GM08714 (cell line): ENCODE results near the gene THOC5.

Experiments used
- H3K4me3 ChIP-seq: fragments of 200-500 bp; sonication (Bioruptor generic); 2 replicates; pipeline ENCODE4 v1.5.1; 2014; ENCODE audit warnings: mild to moderate bottlenecking, low read length, inconsistent platforms
- ZNF274 ChIP-seq: IDR thresholded peaks from 2 replicates; pipeline ENCODE4 v1.6.1; 2012; ENCODE audit warnings: mild to moderate bottlenecking, low read depth, low read length

The THOC5 gene

DNA sequence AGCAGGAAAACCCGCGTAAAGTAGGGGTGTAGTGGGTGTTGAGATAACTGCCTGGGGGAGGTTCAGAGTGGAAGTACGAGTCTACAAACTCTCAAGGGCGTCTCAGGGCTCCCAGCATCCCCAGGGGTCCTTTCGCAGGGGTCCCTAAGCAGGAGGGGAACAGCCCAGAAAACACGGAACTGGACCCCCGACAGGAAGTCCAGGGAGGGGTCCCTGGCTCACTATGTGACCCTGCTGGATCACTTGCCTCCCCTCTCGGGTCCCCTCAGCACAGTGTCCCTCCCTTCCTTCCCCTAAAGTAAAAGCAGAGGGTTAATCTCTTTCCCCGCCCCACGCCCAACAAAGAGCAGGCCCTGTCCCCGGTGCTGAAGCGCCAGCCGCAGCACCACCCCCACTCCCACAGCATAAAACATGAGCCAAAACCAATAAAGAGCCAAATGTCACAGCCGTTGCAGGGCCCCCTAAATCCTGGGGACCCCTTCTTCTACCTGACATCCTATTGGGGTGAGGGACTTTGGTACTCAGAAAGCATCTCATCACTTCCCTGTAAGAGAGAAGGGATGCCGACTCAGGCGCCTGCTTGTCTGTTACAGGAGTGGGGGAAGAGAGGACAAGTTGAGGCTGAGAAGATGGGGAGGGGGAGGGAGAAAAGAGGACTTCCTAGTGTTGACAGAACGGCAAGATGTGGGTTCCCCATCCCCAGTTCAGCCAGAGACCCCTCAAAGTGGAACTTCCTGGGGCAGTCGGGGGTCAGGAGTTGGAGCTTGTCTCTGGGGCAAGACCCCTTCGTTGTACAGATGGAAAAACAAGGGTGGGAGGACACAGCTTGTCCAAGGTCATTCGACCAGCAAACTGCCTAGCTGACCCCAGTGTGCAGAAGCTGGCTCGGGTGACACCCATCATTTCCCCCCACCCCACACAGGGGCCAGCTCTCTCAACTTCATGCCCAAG, 75.0 kb downstream of the THOC5 start:
- H3K4me3 ChIP-seq, result no peak overlapping the region
- TF ChIP-seq ZNF274, result no peak

DNA sequence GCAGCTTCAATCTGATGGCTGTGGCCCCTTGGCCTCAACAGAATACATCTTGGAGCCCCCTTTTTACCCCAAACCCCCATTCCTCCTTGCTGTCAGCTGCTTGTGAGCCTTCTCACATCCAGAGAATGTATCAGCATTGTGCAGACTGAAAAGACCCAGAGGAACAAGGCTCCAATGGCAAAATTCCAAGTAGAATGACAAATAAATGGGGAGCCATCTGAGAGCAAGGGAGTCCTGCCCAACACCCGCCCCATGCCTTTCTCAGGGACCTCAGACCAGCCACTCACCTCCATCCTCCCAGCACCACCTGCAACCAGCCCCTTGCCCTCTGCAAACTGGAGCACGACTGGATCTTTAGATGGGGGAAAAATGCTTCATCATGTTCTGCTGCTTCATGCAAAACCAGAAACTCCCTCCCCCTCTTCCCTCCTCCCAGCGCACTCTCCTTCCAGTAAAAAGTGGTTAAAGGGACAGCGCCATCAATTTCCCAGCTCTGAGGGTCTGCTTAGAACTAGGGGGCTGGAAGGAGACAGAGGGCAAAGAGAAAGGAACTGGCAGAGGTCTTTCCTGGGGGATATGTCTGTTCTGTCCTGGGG, 75.7 kb downstream of the THOC5 start:
- H3K4me3 ChIP-seq, result no peak overlapping the region
- no peak for TF ChIP-seq ZNF274

DNA sequence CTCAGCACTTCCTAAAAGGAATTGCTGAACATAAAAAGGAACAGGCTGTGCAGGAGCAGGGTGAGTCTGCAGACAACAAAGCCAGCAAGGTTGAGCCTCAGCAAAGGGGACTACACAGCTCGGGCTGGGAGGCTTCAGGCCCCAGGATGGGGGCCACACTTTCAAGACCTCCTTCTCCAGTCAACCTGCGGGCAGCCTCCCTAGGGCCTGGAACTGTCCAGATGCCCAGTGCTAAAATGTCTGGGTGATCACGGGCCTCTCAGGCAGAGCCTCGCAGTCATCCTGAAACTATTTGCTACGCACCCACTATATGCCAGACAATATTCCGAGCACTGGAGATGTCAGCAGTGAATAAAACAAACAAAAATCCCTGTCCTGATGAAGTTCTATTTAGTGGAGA, 77.4 kb downstream of the THOC5 start:
- TF ChIP-seq ZNF274, result no peak
- no peak overlapping the region for H3K4me3 ChIP-seq

DNA sequence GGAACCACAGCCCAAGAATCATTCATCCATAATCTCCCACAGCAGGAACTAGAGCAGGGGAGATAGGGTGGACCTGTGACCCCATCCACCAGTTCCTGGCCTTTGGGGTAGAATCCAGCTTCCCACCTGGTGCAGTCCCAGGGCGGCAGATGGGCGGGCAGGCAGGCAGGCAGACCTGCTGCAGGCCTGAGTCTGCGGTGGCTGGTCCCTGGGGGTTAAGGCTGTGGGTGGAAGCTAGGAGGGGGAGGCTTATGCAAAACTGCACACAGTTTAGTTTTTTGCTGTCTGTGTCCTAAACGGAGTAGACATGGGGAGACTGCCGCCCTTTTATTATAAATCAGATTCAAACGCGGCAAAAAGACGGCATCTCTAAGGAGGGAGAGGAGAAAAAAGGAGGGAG, 78.0 kb downstream of the THOC5 start:
- H3K4me3 ChIP-seq, result no peak overlapping the region
- TF ChIP-seq ZNF274, result no peak

DNA sequence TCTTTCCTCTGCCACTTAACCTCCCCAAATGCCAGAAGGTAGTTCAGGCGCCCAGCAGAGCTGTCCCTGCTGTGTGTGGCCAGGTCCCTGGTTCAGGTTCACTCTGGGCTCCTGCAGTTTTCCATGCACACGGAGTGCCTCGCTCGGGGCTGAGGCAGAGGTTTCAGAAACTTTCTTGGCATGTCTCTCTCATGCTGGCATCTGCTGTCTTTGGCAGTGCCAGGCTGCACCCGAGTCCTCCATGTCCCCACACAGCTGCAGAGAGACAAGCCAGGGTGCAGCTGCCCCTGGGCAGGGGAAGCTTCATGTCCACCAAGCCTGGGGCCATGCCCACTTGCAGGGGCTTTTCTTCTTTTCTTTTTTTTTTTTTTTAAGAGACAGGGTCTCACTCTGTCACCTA, 80.6 kb downstream of the THOC5 start:
- H3K4me3 ChIP-seq, result no peak overlapping the region

DNA sequence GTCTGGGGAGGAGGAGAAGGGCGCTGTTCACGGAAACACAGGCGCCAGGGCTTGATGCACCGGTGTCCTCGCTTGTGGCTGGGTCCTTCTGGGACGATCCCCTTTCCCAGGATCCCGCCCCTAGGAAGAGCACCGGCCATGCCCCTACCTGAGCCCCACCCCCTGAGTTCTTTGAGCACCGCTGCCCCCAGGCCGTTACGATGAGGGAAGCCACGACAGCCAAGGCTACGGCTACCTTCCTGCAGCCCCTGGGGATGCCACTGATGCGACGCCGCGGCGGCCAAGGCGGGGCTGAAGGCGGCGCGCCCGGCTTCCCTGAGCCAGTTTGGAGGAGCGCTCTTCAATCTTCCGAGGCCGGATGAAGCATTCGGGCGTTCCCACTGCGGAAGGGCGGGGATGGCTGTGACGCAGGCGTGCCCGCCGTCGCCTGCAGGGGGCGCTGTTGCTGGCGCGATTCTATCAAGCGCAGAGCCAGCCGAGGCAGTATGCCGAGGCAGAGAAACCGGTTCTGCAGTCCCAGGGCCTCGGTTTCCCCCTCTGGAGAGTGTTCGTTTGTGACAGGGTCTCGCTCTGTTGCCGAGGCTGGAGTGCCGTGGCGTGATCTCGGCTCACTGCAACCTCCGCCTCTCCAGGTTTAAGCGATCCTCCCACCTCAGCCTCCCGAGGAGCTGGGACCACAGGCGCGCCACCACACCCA, 83.2 kb downstream of the THOC5 start:
- H3K4me3 ChIP-seq, result peak overlapping the region; percentile 8; the same call in 1 of the 2 replicates
- no peak for TF ChIP-seq ZNF274

More for the DNA sequence above, 80.6 kb downstream of the THOC5 start:
- no peak for TF ChIP-seq ZNF274

DNA sequence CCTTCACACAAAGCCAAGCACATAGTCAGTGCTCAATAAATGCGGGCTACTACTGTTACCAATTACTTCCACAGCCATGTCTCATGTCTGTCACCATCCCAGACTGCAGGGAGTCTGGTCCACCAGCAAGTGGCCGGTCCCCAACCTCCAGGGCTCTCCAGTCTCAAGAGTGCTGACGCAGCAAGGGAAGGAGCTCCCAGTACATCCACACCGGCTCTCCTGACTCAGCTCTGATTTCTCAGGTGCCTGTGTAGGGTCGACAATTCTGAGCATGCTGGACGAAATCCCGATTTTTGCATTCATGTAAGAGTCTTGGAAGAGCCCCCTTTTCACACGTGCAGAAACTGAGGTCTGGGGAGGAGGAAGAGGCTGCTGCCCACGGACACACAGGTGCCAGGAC, 83.8 kb downstream of the THOC5 start:
- TF ChIP-seq ZNF274, result no peak
- H3K4me3 ChIP-seq, result no peak overlapping the region; the same call in 1 of the 2 replicates

DNA sequence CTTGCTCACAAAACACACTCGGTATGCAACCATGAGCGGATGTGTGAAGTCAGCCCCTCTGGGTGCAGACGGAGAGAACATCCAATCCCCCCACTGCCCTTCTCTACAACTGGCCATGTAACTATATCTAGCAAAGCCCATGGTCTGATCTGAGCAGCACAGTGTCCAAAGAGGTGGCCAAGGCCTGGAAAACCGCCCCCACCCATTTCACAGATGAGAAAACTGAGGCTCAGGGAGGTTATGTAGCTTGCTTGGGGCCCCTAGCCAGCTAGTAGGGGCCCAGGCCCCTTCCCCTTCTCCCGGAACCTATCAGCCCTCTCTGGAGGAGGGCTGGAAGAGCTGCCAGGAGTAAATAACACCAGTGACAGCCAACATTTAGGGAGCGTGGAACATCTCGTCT, 89.0 kb downstream of the THOC5 start:
- no peak for TF ChIP-seq ZNF274
- no peak overlapping the region for H3K4me3 ChIP-seq

DNA sequence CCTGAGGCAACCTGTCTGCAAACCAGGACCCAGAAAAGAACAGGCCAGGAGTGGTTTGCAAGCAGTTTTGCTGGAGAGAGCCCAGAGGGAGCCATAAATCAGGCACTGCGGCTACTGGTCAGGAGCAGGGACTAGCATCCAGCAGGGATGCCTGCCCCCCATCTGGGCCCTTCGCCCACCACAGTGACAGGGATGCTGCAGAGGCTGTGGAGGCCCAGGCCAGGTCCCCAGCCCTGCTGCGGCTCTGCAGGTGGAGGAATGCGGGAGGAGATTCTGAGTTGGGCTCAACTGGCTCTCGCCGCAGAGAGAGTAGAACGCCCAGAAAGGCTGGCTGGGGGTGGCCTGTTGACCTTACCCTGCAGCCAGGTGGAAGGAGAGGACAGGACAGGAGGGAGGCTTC, 89.9 kb downstream of the THOC5 start:
- no peak for TF ChIP-seq ZNF274
- H3K4me3 ChIP-seq, result no peak overlapping the region

DNA sequence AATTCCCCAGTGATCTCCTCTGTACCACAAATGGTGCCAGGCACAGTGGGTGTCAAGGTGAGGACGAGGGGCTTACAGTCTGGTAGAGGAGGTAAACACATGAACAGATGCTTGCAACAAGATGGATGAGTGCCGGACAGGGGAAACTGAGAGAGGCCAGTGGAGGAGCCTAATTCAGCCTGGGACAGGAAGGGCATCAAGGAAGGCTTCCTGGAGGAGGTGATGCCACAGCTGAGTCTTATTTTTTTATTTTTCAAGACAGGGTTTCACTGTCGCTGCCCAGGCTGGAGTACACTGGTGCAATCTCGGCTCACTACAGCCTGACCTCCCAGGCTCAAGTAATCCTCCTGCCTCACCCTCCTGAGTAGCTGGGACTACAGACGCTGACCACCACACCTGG, 92.3 kb downstream of the THOC5 start:
- TF ChIP-seq ZNF274, result no peak
- no peak overlapping the region for H3K4me3 ChIP-seq

DNA sequence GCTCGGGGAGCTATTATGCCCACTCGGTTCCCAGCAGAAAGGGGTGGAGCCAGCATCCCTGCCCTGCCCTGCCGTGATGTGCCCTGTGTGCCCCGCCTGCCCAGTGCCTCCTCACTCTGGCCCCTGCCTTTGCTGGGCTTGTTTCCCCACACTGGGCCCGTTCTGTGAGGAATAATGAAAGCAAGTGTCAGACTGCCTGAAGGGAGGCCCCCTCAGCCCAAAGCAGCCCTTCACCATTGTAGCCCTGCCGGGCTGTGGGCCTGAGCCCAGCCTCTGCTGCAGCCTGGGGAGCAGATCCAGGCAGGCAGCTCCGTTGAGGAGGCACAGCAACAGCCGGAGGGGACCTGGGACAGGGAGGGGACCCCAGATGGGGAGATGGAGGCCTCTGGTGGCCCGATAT, 93.8 kb downstream of the THOC5 start:
- no peak for TF ChIP-seq ZNF274

DNA sequence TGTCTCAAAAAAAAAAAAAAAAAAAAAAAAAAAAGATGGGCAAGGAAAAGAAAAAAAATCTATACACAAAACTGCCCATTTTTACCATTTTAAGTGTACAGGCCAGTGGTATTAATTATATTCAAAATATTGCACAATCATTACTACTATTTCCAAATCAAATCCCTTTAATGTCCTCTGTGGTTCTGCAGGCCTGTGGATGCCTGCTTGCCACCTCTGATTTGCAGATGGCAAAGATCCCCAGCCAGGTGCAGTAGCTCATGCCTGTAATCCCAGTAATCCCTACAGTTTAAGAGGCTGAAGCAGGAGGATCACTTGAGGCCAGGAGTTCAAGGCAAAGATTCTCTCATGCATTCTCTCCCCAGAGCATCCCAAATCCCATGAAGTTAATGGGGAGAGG, 95.0 kb downstream of the THOC5 start:
- TF ChIP-seq ZNF274, result no peak
- no peak overlapping the region for H3K4me3 ChIP-seq

More for the DNA sequence above, 93.8 kb downstream of the THOC5 start:
- H3K4me3 ChIP-seq, result no peak overlapping the region

DNA sequence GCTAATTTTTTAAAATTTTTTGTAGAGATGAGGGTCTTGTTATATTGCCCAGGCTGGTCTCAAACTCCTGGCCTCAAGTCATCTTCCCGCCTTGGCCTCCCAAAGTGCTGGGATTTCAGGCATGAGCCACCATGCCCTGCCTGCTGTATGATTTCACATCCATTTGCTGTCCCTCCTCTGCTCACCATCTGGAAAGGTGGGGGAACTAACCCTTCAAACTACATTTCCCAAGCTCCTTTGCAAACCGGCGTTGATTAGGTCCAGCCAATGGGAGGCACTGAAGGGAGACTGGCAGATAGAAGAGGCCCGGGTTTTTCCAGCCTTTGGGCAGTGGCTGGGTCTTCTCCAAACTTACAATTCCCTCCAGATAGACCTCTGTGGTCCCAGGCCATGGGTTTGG, 95.8 kb downstream of the THOC5 start:
- no peak for TF ChIP-seq ZNF274
- H3K4me3 ChIP-seq, result no peak overlapping the region

DNA sequence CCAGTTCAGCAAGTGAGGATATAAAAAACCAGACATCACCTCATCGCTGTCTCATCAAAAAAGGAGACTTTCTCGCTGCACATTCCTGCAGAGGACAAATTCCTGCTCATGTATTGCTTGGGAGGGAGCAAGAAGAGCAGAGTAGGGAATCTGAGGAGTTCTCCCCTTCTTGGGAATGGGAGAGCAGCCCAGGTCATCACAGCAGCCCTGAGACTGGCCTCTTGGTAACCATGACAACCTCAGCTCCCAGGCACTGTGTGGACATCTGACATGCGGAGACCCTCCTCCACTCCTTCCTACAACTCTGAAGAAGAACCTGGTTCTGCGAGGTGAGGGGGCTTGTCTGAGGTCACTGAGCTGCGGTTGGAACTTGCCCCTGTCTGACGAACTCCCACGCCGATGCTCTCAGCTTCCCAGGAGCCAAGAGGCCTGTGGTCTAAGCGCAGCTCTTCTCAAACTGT, 97.3 kb downstream of the THOC5 start:
- H3K4me3 ChIP-seq, result no peak overlapping the region
- TF ChIP-seq ZNF274, result no peak
